GM03348 (cell line): ENCODE measurements around the gene CYP2A6.
"Not testable (repeated sequence)": the region's sequence is repeated elsewhere in the genome, so short reads cannot be mapped to it uniquely, and the experiment has no call there.

Source experiments
- DNase-seq: peaks from one replicate; pipeline ENCODE4 v3.0.0; 2012; ENCODE audit warnings: low spot score

Gene CYP2A6

GRCh38 chr19:40850277-40850676 is at the start of gene CYP2A6:
CYP2A6 (minus strand) TSS chr19:40850447; CDS start chr19:40850426, 21 bp downstream.
- not testable (repeated sequence) for DNase-seq

GRCh38 chr19:40899964-40900363 is 49.7 kb upstream of the CYP2A6 start:
- not testable (repeated sequence) for DNase-seq

- not testable (repeated sequence) for DNase-seq
These were observed 46.9 kb upstream of the CYP2A6 start for GRCh38 chr19:40896843-40897789.

GRCh38 chr19:40896418-40896796 is 46.2 kb upstream of the CYP2A6 start:
- DNase-seq: no peak

- DNase-seq: no peak
These were observed 42.9 kb upstream of the CYP2A6 start for GRCh38 chr19:40893112-40893511.

GRCh38 chr19:40889366-40889765 is 39.1 kb upstream of the CYP2A6 start:
- no peak for DNase-seq

GRCh38 chr19:40888191-40888590 is 37.9 kb upstream of the CYP2A6 start:
- no peak for DNase-seq

- not testable (repeated sequence) for DNase-seq
These were observed 34.1 kb upstream of the CYP2A6 start for GRCh38 chr19:40884187-40884931.

- DNase-seq: not testable (repeated sequence)
These were observed 31.8 kb upstream of the CYP2A6 start, which contains the start of gene CYP2A7 for GRCh38 chr19:40882062-40882461. CYP2A7 (minus strand) TSS chr19:40882231; CDS start chr19:40882210, 21 bp downstream.

GRCh38 chr19:40879349-40879748 is 29.1 kb upstream of the CYP2A6 start:
- not testable (repeated sequence) for DNase-seq

GRCh38 chr19:40875526-40875951 is 25.3 kb upstream of the CYP2A6 start:
- DNase-seq: peak; percentile 18

- not testable (repeated sequence) for DNase-seq
These were observed 24.6 kb upstream of the CYP2A6 start for GRCh38 chr19:40874874-40875273.

- not testable (repeated sequence) for DNase-seq
These were observed 23.6 kb upstream of the CYP2A6 start for GRCh38 chr19:40873873-40874272.

GRCh38 chr19:40872209-40872608 is 22.0 kb upstream of the CYP2A6 start:
- DNase-seq: no peak

GRCh38 chr19:40867701-40868100 is 17.5 kb upstream of the CYP2A6 start:
- no peak for DNase-seq

- not testable (repeated sequence) for DNase-seq
These were observed 14.7 kb upstream of the CYP2A6 start for GRCh38 chr19:40864739-40865496.

GRCh38 chr19:40862785-40863184 is 12.5 kb upstream of the CYP2A6 start:
- DNase-seq: peak; percentile 47

- no peak for DNase-seq
These were observed 12.1 kb upstream of the CYP2A6 start for GRCh38 chr19:40862333-40862732.

- no peak for DNase-seq
These were observed 7.9 kb upstream of the CYP2A6 start for GRCh38 chr19:40858109-40858508.

- not testable (repeated sequence) for DNase-seq
These were observed 2.4 kb upstream of the CYP2A6 start for GRCh38 chr19:40852467-40853152.

- not testable (repeated sequence) for DNase-seq
These were observed 3.5 kb downstream of the CYP2A6 start for GRCh38 chr19:40846722-40847121.
